GM18520 (cell line): Measurements from ENCODE around the gene NBL1.

ENCODE experiments used
- ATAC-seq: cut with Tn5 transposase; IDR thresholded peaks from one replicate; pipeline ENCODE4 v1.9.1; 2021; ENCODE audit not compliant: unreplicated experiment

Gene NBL1

DNA sequence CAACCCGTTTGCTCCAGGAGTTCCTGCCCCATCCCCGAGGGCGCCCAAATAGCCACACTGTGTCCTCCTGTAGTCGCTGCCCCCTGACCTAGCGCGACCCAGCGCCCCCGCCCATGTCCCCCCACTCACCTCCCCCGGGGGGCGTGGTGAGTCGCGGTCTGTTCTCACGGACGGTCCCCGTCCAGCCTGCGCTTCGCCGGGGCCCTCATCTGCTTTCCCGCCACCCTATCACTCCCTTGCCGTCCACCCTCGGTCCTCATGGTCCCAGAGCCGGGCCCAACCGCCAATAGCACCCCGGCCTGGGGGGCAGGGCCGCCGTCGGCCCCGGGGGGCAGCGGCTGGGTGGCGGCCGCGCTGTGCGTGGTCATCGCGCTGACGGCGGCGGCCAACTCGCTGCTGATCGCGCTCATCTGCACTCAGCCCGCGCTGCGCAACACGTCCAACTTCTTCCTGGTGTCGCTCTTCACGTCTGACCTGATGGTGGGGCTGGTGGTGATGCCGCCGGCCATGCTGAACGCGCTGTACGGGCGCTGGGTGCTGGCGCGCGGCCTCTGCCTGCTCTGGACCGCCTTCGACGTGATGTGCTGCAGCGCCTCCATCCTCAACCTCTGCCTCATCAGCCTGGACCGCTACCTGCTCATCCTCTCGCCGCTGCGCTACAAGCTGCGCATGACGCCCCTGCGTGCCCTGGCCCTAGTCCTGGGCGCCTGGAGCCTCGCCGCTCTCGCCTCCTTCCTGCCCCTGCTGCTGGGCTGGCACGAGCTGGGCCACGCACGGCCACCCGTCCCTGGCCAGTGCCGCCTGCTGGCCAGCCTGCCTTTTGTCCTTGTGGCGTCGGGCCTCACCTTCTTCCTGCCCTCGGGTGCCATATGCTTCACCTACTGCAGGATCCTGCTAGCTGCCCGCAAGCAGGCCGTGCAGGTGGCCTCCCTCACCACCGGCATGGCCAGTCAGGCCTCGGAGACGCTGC is 21.7 kb downstream of the NBL1 start:
- no peak for ATAC-seq

DNA sequence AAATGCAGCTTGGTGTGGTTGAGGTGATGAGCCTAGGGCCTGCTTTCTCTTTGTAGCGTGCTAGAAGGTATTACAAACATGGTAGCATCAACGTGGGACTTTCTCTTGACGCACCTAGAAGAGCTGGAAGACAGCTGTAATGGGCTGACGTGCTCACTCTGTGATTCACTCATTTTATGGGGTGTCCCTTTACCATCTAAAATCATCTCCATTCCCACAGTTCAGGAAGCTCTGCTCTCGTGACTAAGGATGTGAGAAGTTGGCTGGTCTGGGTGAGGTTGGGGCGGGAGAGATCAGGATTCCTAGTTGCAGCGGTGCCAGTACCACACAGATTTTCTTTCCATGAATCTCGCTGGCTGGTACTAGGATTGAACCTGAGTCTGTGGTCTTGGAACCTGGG is 24.8 kb downstream of the NBL1 start:
- no peak for ATAC-seq

DNA sequence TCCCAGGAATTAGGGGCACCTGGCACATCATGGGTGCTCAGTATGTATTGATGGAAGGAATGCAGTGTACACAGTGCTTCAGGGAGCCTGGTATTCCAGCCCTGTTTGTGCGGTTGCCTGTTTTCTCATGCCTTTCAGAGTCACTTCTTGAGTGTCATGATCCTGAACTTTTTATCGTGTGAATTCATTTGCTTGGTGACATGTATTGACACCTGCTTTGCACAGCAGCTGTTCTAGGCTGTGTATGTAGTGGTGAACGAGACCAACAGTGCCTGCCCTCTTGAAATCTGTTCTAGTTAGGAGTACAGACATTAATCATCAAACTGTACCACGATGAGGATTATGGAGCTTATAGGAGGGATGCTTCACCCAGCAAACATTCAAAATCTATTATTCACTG is 26.7 kb downstream of the NBL1 start:
- no peak for ATAC-seq

DNA sequence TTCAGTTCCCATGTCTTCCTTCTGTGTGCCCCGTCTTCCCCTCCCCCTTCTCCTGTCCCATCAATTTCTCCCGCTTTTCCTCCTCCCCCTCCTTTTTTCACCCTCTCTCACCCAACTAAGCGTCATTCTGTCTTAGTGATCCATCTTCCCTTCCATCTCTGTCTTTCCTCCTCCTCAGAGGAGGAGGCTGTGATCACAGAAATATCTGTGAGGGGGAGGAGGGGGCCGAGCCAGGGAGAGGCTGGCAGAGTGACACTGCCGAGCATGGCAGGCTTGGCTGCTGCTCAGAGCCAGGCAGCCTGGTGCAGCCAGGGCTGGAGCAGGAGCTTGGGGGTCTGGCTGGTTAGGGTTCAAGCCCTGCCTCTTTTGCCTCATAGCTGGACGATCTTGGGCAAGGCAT is 28.1 kb downstream of the NBL1 start:
- ATAC-seq, result no peak

DNA sequence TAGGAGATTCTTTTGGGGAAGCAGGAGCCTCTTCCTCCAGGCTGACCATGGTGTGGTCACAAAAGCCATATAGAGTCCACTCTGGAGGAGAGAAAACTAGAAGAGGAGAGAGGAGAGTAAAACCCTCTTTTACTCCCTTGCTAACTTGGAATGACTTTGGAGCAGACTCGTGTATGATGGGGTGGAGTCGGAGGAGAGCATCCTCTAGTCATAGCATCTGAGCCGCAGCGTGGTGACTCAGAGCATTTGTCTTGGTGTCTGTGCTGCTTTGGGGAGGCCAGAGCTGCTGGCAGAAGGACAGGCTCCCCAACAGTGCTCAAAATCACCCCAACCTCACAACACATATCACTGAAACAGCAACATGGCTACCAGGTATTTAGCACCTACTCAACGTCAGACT is 31.7 kb downstream of the NBL1 start:
- no peak for ATAC-seq

DNA sequence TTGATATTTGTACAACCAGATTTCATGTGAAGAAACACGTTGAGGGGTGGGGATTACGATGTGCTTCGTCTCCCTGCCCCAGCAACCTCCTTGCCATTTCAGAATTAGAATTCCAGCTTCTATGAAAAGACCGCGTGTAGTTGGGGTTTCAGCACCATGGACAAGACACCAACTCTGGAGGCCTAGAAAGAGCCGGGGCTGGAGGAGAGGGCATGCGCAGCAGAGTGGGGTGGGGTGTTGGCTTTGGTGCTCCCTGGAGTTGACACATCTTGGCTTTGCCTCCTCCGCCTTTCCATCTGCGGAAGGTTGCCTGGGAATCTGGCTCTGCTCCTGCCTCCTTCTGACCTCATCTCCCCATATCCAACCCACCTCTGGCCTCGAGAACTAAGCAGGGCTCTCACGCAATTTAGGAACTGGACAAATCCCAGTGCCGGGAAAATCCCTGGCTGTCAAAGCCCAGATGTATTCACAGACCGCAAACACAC is 32.4 kb downstream of the NBL1 start:
- ATAC-seq, result no peak

DNA sequence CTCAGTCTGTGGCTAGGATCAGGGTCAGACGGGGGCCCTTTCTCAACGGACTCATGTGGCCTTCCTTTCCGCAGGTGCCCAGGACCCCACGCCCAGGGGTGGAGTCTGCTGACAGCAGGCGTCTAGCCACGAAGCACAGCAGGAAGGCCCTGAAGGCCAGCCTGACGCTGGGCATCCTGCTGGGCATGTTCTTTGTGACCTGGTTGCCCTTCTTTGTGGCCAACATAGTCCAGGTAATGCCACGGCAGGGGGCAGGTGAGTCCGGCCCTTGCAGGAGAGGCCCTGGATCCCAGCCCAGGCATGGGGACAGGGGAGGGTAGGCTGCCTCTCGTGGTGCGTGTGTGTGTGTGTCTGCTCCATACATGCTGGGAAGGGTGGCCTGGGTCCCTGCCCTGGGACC is 34.4 kb downstream of the NBL1 start:
- no peak for ATAC-seq

DNA sequence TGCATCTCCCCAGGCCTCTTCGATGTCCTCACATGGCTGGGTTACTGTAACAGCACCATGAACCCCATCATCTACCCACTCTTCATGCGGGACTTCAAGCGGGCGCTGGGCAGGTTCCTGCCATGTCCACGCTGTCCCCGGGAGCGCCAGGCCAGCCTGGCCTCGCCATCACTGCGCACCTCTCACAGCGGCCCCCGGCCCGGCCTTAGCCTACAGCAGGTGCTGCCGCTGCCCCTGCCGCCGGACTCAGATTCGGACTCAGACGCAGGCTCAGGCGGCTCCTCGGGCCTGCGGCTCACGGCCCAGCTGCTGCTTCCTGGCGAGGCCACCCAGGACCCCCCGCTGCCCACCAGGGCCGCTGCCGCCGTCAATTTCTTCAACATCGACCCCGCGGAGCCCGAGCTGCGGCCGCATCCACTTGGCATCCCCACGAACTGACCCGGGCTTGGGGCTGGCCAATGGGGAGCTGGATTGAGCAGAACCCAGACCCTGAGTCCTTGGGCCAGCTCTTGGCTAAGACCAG is 34.9 kb downstream of the NBL1 start:
- no peak for ATAC-seq

DNA sequence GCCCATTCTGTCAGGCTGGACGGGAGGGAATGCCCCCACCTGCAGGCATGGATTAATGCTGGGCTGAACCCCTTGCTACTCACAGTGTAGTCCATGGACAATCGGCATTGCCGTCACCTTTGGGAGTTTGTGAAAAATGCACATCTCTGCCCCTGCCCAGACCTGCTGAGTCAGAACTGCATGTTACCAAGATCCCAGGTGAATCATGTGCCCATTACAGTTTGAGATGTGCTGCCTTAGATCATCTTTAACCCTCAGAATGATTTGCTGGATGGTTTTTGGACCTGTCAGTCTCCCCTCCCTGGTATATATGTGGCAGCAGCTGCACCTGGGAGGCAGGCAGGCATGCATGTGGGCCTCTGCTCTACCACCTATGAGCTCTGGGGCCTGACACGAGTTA is 35.6 kb downstream of the NBL1 start:
- ATAC-seq, result no peak

DNA sequence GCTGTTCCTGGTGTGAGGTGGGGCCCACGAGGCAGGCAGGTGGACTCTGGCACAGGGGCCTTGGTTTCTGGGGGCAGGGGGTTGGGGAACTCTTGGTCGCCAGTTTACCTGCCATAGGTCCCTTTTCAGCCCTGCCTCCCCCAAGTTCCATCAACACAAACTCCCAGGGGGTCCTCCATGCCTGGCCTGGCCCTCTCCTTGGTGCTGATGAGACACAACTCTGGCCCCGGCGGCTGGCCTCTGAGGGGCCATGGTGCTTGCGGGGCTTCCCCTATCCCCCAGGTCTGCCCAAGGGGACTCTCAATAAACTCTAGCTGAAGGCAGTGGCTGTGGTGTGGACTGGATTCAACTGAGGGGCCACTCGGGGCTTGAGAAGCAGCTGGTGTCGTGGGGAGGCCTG is 36.5 kb downstream of the NBL1 start:
- ATAC-seq, result no peak

DNA sequence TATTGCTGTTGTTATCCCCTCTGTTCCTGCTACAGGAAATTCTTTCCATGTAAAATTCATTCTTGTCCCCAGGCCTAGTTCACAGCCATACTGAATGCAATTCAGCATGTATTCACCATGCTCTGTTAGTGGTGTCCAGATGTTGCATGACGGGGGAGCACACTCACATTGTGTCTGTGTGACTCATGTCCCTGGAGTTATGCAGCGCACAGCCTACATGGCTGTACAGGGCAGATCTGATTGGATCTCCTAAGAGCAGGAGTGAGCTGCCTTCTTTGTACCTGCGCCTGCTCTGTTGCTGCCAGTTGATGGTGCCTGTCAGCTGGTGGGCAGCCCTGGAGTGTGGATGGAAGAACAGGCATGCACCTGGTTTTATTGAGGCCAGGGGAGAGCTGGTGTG is 38.1 kb downstream of the NBL1 start:
- ATAC-seq, result no peak

DNA sequence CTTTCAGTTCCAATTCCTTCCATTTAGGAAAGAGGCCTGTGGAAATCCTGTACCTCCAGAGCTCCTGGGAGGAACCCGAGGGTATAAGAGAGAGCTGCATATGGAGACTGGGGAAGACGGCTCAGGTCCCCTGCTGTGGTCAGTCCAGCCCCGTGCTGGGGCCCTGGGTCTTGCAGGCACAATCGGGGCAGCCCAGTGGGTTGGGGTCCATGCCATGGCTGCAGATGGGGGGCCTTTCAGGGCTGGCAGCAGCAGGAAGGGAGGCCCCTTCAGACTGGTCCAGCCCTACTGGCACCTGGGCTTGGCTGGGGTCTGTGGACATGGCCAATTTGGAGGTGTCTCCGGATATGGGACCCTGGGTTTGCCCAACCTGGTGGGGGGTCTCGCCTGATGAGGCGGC is 38.8 kb downstream of the NBL1 start:
- ATAC-seq, result no peak

DNA sequence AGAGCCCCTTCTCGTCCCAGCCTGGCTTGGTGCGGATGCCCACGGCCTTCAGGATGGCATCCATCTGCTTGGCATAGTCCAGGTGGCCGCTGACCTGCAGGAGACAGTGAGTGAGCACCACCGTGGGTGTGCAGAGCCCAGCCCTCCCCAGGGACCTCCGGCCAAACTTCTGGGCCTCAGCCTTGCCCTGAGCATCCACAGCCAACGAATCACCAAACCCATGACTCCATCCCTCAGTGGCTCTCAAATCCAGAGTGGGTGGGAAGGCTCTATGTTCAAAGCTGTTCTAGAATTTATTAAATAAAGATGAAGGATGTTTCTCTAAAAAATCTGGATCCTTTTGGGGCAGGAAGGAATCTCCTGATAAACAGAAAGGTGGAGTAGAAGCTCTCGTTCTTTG is 39.2 kb downstream of the NBL1 start:
- ATAC-seq, result no peak

DNA sequence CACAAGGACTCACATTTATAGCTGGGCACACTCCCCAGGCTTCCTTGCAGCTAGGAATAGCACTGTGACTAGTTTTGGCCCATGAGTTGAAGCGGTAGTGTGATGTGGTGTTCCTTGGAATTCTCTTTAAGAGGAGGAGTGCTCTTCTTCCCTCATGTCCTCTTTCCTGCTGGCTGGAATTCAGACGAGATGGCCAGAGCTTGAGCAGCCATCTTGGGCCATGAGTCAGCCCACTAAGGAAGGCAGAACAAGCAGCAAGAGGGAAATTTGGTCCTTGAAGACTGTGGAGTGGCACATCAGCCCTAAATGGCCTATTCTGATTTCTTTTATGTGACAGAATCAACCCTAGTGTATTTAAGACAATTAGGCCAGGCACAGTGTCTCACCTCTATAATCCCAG is 40.6 kb downstream of the NBL1 start:
- no peak for ATAC-seq

DNA sequence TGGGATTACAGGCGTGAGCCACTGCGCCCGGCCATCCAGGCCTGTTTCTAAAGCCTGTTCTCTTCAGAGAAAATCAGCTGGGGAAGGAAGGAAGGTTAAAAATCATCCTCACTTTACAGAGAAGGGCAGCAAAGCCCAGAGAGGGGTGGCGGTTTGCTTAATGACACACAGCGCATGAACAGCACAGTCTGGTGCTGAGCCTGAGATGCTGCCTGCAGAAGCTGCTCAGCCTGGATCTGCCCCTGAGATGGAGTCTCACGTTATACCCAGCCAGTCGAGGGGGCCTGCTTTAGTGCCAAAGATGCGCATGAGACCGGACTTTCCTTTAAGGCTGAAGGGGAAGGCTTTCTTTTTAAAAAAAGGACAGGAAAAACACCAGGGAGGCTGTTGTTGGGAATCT is 41.9 kb downstream of the NBL1 start:
- no peak for ATAC-seq

DNA sequence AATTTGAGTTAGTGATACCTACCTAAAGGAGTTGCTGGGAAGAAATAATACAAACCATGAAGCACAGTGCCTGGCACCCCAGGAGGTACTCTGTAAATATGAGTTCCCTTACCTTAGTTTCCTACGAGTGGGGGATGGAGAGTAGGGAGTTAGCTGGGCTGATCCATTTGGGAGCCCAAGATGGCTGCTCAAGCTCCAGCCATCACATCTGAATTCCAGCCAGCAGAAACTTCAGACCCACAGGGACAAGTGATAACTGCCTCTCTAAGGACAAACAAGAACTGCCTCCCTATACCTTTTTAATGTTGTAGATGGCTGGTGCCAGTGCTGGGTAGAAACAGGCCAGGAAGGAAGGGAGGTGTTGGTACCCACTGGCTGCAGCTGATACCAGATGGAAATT is 43.3 kb downstream of the NBL1 start:
- no peak for ATAC-seq

DNA sequence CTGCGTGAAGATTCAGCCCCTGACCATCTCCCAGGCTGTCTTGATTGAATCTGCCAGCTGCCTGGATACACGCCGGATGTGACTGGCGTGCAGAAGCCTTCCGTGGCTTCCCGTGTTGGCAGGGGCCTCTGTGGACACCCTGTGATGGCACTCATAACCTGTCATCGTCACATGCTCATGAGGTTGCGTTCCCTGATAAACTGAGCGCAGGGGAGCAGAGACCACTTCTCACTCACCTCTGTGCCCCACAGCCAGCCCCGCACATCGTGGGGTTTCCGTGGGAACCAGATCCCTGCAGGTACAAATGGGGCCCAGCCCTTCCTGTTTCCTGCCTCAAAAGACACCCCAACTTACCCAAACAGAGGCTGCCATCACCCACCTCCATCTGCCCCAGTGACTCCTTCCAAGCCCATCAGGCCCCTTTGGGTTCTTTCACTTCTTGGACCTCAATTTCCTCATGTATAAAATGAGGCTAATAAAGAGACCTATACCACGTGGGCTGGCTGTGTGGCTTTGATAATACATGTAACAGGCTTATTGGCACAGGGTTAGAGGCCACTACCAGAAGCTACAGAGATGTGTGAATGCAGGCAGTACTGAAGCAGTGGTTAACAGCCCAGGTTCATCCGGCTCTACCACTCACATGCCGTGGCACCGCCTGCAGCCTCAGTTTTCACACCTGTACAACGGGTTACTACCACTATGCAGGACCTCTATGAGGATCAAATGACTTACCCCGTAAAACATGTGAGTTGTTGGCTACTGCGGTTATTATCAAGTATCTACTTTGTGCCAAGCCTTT is 44.1 kb downstream of the NBL1 start:
- no peak for ATAC-seq

DNA sequence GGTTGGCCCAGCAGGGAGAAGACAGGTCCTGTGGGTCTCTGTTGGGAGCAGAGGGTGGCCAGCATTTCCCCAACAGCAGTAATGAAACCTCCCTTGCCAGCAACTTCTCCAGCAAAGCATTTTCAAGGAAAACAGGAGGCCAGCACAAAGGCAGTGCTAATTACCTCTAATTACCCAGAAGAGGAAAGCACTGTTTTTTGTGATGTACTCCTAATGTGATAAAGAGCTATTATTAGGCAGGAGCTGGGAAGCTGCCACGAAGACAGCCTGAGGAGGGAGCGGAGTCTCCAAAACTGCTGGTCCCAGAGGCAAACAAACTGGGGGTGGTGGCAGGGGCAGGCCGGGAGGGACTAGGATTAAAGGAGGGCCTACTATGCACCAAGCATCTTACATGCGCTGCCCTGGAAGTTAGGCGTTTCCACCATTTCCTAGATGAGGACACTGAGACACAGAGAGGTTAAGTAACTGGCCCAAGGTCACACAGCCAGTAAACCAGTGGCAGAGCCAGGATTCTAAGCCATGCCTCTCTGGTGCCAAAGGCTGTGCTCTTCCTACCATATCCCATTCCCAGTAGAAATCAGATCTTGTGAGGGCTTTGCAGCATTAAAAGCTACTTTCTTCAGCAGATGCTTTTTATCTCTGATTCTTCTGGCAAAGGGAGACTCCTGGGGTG is 45.1 kb downstream of the NBL1 start:
- ATAC-seq, result no peak

DNA sequence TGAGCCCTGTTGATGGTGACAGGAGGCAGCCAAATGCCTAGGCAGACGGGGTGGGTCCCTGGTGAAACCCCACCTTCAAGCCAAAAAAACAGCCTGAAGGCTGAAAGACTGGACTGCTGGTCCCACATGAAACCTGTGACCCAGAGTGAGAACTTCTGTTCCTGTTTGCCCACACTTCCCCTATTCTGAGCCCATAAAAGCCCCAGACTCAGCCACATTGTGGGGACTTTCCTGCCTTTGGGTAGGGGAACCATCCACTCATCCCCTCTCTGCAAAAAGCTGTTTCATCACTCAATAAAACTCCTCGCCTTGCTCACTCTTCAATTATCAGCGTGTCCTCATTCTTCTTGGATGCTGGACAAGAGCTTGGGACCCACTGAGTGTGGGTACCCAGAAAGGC is 45.7 kb downstream of the NBL1 start:
- ATAC-seq, result no peak

DNA sequence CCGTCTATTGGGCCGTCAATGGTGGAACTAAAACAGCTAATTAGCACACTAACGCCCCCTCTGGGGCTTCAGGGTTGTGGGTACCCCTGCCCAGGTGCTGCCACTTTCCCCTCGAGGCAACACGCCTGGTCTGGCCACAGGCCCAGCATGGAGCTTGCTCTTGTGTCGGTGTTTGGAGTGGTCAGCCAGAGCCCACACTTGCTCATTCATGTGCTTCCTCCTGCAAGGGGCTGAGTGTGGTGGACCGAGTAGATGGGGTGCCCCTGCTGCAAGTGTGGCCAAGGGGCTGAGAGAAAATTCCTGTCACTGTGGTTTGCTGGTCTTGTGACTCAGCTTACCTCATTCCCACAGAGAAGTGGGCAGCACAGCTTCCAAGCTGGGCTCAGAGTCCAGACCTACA is 46.2 kb downstream of the NBL1 start:
- no peak for ATAC-seq

DNA sequence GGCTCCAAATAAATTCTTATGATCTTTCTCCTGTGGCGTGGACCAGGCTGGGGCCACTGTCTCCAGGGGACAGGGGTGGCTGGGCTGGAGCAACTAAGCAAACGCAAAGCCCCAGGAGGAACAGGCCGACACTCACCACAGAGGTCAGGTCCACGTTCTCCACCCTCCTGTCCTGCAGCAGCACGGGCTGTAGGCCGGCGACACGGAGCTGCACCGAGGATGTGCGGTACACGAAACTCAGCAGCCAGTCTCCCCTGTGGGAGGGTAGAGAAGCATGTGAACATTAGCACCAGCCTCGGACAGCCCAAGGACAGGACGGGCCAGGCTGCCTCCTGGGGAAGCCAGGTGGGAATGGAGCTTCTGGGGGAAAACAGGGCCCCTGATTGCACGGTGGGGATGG is 50.2 kb downstream of the NBL1 start:
- no peak for ATAC-seq
